Articular chondrocyte of knee joint (primary cell): ENCODE results near the gene HTR1D. TPM values are rescaled to one million over a fixed set of nuclear protein-coding genes. Genes with fewer than 3 reads are reported as not detected.

ENCODE experiments used
- small RNA-seq: library from RNA; depleted of rRNA; stranded (forward); fragments of <200 nt; gene quantifications from one replicate; pipeline ENCODE3, GENCODE V24; 2012
- total RNA-seq: library from RNA; depleted of rRNA; stranded (reverse); fragments of >200 nt; gene quantifications from 2 replicates; pipeline ENCODE4 v1.2.3, GENCODE V29; 2012

Gene HTR1D
- total RNA-seq = 0.11 TPM in 1 of 2 replicates, not detected in the other

GRCh38 chr1:23217421-23218115 lies at the start of gene HTR1D:
Gene HTR1D, minus strand, starts transcription at chr1:23217502. Its CDS starts 23,283 bp downstream, at chr1:23194219.

DNA sequence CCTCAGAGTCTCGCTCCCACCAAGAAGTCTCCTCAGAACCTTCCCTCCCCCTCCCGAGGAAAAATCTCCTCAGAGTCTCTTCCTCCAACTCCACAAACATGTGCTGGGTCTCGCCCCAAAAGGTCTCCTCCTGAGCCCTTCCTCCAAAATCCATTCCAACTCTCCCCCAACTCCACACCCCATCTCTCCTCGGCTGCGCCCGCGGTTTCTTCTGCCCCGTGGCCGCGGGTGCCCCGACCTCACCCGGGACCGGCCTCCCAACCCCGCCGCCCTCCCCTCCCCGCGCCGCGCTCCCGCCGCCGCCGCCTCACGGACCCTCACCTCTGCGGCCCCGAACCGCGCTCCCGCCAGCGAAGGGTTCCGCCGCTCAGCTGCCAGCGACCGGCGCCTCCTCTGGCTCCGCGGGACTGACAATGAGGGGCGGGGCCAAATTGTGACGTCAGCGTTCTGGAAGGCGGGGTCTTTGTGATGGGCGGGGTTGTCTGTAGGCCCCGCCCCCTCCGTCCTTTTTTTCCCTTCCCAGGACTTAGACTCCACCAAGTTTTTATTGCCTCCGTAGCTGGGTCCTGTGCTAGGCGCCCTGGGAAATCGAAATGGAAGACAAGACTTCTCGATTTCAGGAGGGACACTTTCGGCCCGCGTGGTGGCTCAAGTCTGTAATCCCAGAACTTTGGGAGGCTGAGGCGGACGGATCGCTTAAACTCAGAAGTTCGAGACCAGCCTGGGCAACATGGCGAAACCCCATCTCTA lies 48.7 kb downstream of the HTR1D start, which contains the start of gene LUZP1:
Gene LUZP1 (minus strand): TSS at position 412 of the 750 bp plus-strand sequence.

Small RNA genes lying within 50 kb of the gene (small RNA-seq; reads per million reads assigned to genes)
- gene RNU6-135P (not detected), gene RNU6-514P (not detected)

Other genes with a start within 250 kb of the HTR1D start
- not detected in 2 replicates for gene LACTBL1, start 244.6 kb downstream of the HTR1D start, total RNA-seq
- gene TEX46, start 201.7 kb downstream of the HTR1D start, total RNA-seq = not detected in 2 replicates
- 92.4 and 93.2 TPM in 2 replicates for gene KDM1A, start 198.0 kb downstream of the HTR1D start, total RNA-seq
- gene LUZP1, start 48.6 kb downstream of the HTR1D start, total RNA-seq = 33.5 and 43.0 TPM in 2 replicates
- gene HNRNPR, start 126.8 kb upstream of the HTR1D start, total RNA-seq = 85.9 and 94.9 TPM in 2 replicates
- 38.0 and 38.8 TPM in 2 replicates for gene ZNF436, start 152.3 kb upstream of the HTR1D start, total RNA-seq
- 45.6 and 71.5 TPM in 2 replicates for gene TCEA3, start 207.2 kb upstream of the HTR1D start, total RNA-seq